CD4-positive, alpha-beta T cell (primary cell): ENCODE results near the gene TMEM81. TPM values are rescaled to one million over a fixed set of nuclear protein-coding genes. Genes with fewer than 3 reads are reported as not detected.

Experiments used
- ATAC-seq: fragments of 200-7000 bp; cut with Tn5 transposase; one replicate; pipeline ENCODE4 v1.10.0; 2022; ENCODE audit warnings: mild to moderate bottlenecking; ENCODE audit not compliant: poor library complexity
- CTCF ChIA-PET: fragments of 350-600 bp; sonication (Branson Sonifier 250); formaldehyde crosslinking; loops from one replicate; lab custom pipeline; 2021; ENCODE audit warnings: antibody characterized with exemption, inconsistent platforms; lab: Charles Lee
- POLR2A ChIA-PET: fragments of 350-600 bp; sonication (Branson Sonifier 250); formaldehyde crosslinking; loops from one replicate; lab custom pipeline; 2021; ENCODE audit warnings: antibody characterized with exemption, inconsistent platforms; lab: Charles Lee
- DNase-seq, 14 experiments: peaks; one replicate each; pipeline ENCODE4 v3.0.0-alpha.2; 2013 to 2020; ENCODE audit warnings: mixed read lengths in 2 of 14
- H3K27ac ChIP-seq, 2 donors: one replicate each; pipeline versions ENCODE4 v1.5.1 to v1.7.0; 2013; ENCODE audit warnings: low read length in 2 of 2, low read depth in 1 of 2, mild to moderate bottlenecking in 1 of 2
- H3K27me3 ChIP-seq, 2 experiments: 1 replicate in 1 of 2; 2 replicates in 1 of 2; pipeline versions ENCODE4 v1.6.1 to v1.7.0; 2013; ENCODE audit warnings: low read length in 2 of 2, control low read depth in 1 of 2, mild to moderate bottlenecking in 1 of 2, moderate library complexity in 1 of 2; ENCODE audit not compliant: insufficient read depth in 2 of 2, control insufficient read depth in 1 of 2
- H3K36me3 ChIP-seq: one replicate; pipeline ENCODE4 v1.6.1; 2013; ENCODE audit warnings: low read length, control low read depth; ENCODE audit not compliant: insufficient read depth
- H3K4me1 ChIP-seq: one replicate; pipeline ENCODE4 v1.6.1; 2013; ENCODE audit warnings: low read length, control low read depth; ENCODE audit not compliant: insufficient read depth
- H3K4me3 ChIP-seq: one replicate; pipeline ENCODE4 v1.5.1; 2013; ENCODE audit warnings: mild to moderate bottlenecking, low read length, moderate library complexity
- H3K9me3 ChIP-seq, 2 experiments: 1 replicate in 1 of 2; 2 replicates in 1 of 2; pipeline versions ENCODE4 v1.6.1 to v1.7.0; 2013; ENCODE audit warnings: low read length in 2 of 2, mild to moderate bottlenecking in 2 of 2, control low read depth in 1 of 2, moderate library complexity in 1 of 2; ENCODE audit not compliant: control insufficient read depth in 1 of 2, insufficient read depth in 1 of 2
- H3K27ac Mint-ChIP-seq: one replicate; pipeline ENCODE4 v1.8.0; 2020; ENCODE audit warnings: mixed read lengths
- H3K27me3 Mint-ChIP-seq: one replicate; pipeline ENCODE4 v1.8.0; 2021; ENCODE audit warnings: mixed read lengths
- H3K36me3 Mint-ChIP-seq: one replicate; pipeline ENCODE4 v1.8.0; 2021; ENCODE audit warnings: low read depth, mixed read lengths
- H3K4me1 Mint-ChIP-seq: one replicate; pipeline ENCODE4 v1.8.0; 2021; ENCODE audit warnings: low read depth, mixed read lengths
- H3K4me3 Mint-ChIP-seq: one replicate; pipeline ENCODE4 v1.8.0; 2020; ENCODE audit warnings: mild to moderate bottlenecking, mixed read lengths
- H3K9me3 Mint-ChIP-seq: one replicate; pipeline ENCODE4 v1.8.0; 2020; ENCODE audit warnings: mixed read lengths
- intact Hi-C, 2 experiments: fragments of 100-400 bp; cut with DNase I in 1 of 2; cut with micrococcal nuclease in 1 of 2; formaldehyde crosslinking; loops; one replicate each; pipeline versions ENCODE4 v1.15.1 to v1.9.0; 2023 to 2025; cut with DNase I, micrococcal nuclease
- total RNA-seq, 174 experiments: library from RNA in 2 of 174; stranded (reverse) in 2 of 174; gene quantifications; one replicate each; pipeline ENCODE4 v1.2.3 and lab custom pipeline; 2021 to 2026
- TF ChIP-seq, protein P1 (sequence below): fragments of 200-600 bp; IDR thresholded peaks from one replicate; pipeline ENCODE4 v1.8.0; 2022; ENCODE audit warnings: antibody characterized with exemption, mild to moderate bottlenecking

TMEM81 gene
- total RNA-seq, 2 experiments from 2014 or later, result 2.1 to 2.2 TPM

DNA sequence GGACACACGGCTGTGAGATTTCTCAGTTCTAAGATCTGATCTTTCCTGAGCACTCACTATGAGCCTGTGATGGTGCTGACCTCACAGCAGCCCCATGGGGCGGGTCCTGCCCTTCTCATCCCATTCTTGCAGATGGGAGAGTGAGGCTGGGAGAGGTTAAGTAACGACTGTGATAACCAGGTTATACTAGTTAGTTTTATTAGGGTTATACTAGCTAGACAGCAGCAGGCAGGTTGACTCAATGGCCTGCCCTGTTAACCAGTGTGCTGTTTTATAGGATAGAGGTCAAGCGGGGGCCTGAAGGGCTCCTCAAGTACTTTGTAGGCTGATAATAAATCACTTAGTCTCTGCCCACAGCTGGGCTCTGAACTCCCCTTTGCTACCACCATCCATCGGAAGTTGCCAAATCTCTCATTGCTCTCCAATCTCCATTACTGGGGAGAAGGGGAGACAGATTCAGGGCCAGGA is 36.5 kb downstream of the TMEM81 start:
- TF ChIP-seq, protein P1, sequence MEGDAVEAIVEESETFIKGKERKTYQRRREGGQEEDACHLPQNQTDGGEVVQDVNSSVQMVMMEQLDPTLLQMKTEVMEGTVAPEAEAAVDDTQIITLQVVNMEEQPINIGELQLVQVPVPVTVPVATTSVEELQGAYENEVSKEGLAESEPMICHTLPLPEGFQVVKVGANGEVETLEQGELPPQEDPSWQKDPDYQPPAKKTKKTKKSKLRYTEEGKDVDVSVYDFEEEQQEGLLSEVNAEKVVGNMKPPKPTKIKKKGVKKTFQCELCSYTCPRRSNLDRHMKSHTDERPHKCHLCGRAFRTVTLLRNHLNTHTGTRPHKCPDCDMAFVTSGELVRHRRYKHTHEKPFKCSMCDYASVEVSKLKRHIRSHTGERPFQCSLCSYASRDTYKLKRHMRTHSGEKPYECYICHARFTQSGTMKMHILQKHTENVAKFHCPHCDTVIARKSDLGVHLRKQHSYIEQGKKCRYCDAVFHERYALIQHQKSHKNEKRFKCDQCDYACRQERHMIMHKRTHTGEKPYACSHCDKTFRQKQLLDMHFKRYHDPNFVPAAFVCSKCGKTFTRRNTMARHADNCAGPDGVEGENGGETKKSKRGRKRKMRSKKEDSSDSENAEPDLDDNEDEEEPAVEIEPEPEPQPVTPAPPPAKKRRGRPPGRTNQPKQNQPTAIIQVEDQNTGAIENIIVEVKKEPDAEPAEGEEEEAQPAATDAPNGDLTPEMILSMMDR, result no peak
- H3K36me3 ChIP-seq, result no peaks in the 10 kb centered on the region
- peaks cover 15 to 19% of the 10 kb centered on the region in 2 experiments for H3K27me3 ChIP-seq
- CTCF ChIA-PET, result no interaction called here
- no peak overlapping the region for H3K4me3 ChIP-seq
- DNase-seq (no peak), ATAC-seq (no peak)
- no peaks in the 10 kb centered on the region for H3K9me3 Mint-ChIP-seq
- H3K9me3 ChIP-seq, result peaks cover 0 to 7% of the 10 kb centered on the region in 2 experiments
- no peak overlapping the region for H3K4me3 Mint-ChIP-seq
- intact Hi-C loops, result no loop called here
- peaks cover 43% of the 10 kb centered on the region for H3K27me3 Mint-ChIP-seq
- no peaks in the 10 kb centered on the region for H3K4me1 Mint-ChIP-seq
- no peaks in the 10 kb centered on the region for H3K4me1 ChIP-seq
- POLR2A ChIA-PET, result no interaction called here
- no peak overlapping the region for H3K27ac ChIP-seq
- H3K36me3 Mint-ChIP-seq, result no peaks in the 10 kb centered on the region
- no peak overlapping the region for H3K27ac Mint-ChIP-seq

DNA sequence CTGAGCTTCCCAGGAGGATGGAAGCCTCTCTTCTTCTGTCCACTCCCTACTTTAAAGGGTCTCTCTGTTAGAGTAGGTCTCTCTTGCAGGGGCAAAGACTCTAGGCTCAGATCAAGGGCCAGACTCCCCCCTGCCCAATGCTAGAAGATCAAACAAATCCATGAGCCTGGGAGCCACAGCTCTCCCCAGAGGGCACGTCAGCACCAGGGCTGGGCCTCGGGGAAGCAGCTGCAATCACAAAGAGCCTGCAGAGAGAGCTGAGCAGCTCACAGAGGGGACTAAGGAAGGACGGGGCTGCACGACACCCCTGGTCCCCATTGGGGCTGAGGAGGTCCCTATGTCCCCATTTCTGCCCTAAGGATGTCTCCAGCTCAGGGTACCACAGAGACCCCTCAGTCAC is 37.4 kb downstream of the TMEM81 start:
- ChIA-PET CTCF (no interaction called here), POLR2A (no interaction called here)
- H3K4me1 Mint-ChIP-seq, result no peaks in the 10 kb centered on the region
- H3K36me3 ChIP-seq, result no peaks in the 10 kb centered on the region
- H3K27ac ChIP-seq, result no peak overlapping the region
- H3K4me3 ChIP-seq, result no peak overlapping the region
- peaks cover 17 to 26% of the 10 kb centered on the region in 2 experiments for H3K27me3 ChIP-seq
- TF ChIP-seq, protein P1, result no peak
- H3K4me3 Mint-ChIP-seq, result no peak overlapping the region
- no peak for ATAC-seq
- peaks cover 0 to 7% of the 10 kb centered on the region in 2 experiments for H3K9me3 ChIP-seq
- H3K36me3 Mint-ChIP-seq, result no peaks in the 10 kb centered on the region
- no peak overlapping the region for H3K27ac Mint-ChIP-seq
- H3K4me1 ChIP-seq, result no peaks in the 10 kb centered on the region
- intact Hi-C loops, result no loop called here
- peaks cover 51% of the 10 kb centered on the region for H3K27me3 Mint-ChIP-seq
- no peaks in the 10 kb centered on the region for H3K9me3 Mint-ChIP-seq
- no peak for DNase-seq

DNA sequence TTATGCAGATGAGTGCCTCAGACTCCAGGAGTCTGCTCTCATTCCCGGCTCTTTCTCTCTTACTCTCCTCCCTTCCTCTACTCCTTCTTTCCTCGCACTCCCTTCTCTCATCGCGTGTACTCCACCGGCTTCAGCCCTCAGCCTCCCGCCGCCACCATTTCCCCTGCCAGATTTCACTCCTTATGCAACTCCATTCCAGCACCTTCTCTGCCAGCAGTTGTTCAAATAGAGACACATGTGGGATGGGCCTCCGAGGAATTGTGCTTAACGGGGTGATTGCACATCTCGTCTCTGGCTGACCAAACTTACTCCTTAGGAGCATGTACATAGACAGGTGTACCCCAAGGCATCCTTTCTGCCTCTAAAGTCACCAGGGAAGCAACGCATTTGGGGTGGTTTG is 39.1 kb downstream of the TMEM81 start:
- DNase-seq, result no peak
- Mint-ChIP-seq H3K27me3 (peaks cover 67% of the 10 kb centered on the region), H3K9me3 (no peaks in the 10 kb centered on the region), H3K4me3 (no peak overlapping the region), H3K36me3 (no peaks in the 10 kb centered on the region), H3K27ac (no peak overlapping the region), H3K4me1 (no peaks in the 10 kb centered on the region)
- Histone ChIP-seq H3K36me3 (no peaks in the 10 kb centered on the region), H3K4me3 (no peak overlapping the region), H3K27ac (no peak overlapping the region), H3K27me3 (peaks cover 22 to 29% of the 10 kb centered on the region in 2 experiments), H3K9me3 (peaks cover 0 to 7% of the 10 kb centered on the region in 2 experiments), H3K4me1 (no peaks in the 10 kb centered on the region)
- TF ChIP-seq, protein P1, result no peak
- ChIA-PET CTCF (no interaction called here), POLR2A (no interaction called here)
- ATAC-seq, result no peak
- intact Hi-C loops, result no loop called here
